K562 (cell line): ENCODE measurements around the gene PROK1. TPM values are rescaled to one million over a fixed set of nuclear protein-coding genes. Genes with fewer than 3 reads are reported as not detected.
A peak's percentile ranks its signal among the peaks of the same experiment; 100 is the strongest.

Experiments used
- BCL6 ChIP-seq: fragments of 250-450 bp; sonication (Bioruptor Pico); IDR thresholded peaks from 2 replicates; pipeline ENCODE4 v1.4.0; 2020
- COPS2 ChIP-seq: fragments of 450-650 bp; conservative IDR thresholded peaks from 2 replicates; pipeline ENCODE4 v1.6.1; 2016; ENCODE audit warnings: mild to moderate bottlenecking, moderate library complexity
- EP400 ChIP-seq: fragments of 450-650 bp; IDR thresholded peaks from 2 replicates; pipeline ENCODE4 v1.6.1; 2017; ENCODE audit warnings: antibody characterized with exemption, mild to moderate bottlenecking, moderate library complexity
- MIER1 ChIP-seq: fragments of 450-650 bp; IDR thresholded peaks from 2 replicates; pipeline ENCODE4 v1.6.1; 2016; ENCODE audit warnings: antibody characterized with exemption, mild to moderate bottlenecking, low read depth
- NCOA6 ChIP-seq: fragments of 450-650 bp; IDR thresholded peaks from 2 replicates; pipeline ENCODE4 v1.6.1; 2017; ENCODE audit warnings: mild to moderate bottlenecking
- NCOR1 ChIP-seq: fragments of 450-650 bp; IDR thresholded peaks from 2 replicates; pipeline ENCODE4 v1.6.1; 2016; ENCODE audit warnings: mild to moderate bottlenecking, moderate library complexity
- NFIX ChIP-seq: fragments of 250-450 bp; sonication (Bioruptor Pico); IDR thresholded peaks from 2 replicates; pipeline ENCODE4 v1.4.0; 2020; ENCODE audit warnings: low read depth, mild to moderate bottlenecking, moderate library complexity
- SAFB ChIP-seq: fragments of 200-400 bp; formaldehyde crosslinking; IDR thresholded peaks from 2 replicates; pipeline ENCODE4 v1.6.1; 2017; ENCODE audit warnings: low read depth, low read length, borderline replicate concordance
- ZNF778 ChIP-seq: fragments of 450-650 bp; formaldehyde crosslinking; IDR thresholded peaks from 2 replicates; pipeline ENCODE4 v1.4.0; 2020; ENCODE audit warnings: mild to moderate bottlenecking, moderate library complexity
- polyA plus RNA-seq, 8 experiments: library from polyadenylated mRNA; depleted of rRNA in 4 of 8; stranded (reverse) in 5 of 8; unstranded in 3 of 8; fragments of >200 nt; fragmentation: Nextera tagmentation in 2 of 8; fragmentation: Illumina TruSeq in 1 of 8; extraction: Ambion mirVana in 2 of 8; extraction: Trizol in 1 of 8; gene quantifications; 2 replicates each; pipeline versions ENCODE4 v1.2.1 to v1.2.3, GENCODE V29; 2011 to 2014; ENCODE audit warnings: inconsistent platforms in 1 of 8, missing spikeins in 1 of 8
- total RNA-seq, 7 experiments: library from RNA; depleted of rRNA in 6 of 7; stranded (reverse); fragments of >200 nt in 6 of 7; fragmentation: Illumina TruSeq in 2 of 7; extraction: Trizol in 2 of 7; gene quantifications; 2 replicates each; pipeline versions ENCODE4 v1.2.1 to v1.2.3, GENCODE V29; 2011 to 2021; ENCODE audit warnings: low replicate concordance in 1 of 7
- TF ChIP-seq, protein P1 (sequence below): fragments of 450-650 bp; IDR thresholded peaks from 2 replicates; pipeline ENCODE4 v1.6.1; 2016; ENCODE audit warnings: low read depth
- TF ChIP-seq, protein P2 (sequence below), 3 experiments: IDR thresholded peaks in 2 of 3; conservative IDR thresholded peaks in 1 of 3; 2 replicates each; pipeline ENCODE4 v1.5.1; 2011 to 2012; ENCODE audit warnings: low read length in 3 of 3, mild to moderate bottlenecking in 3 of 3, control low read depth in 2 of 3, improper control_type of control experiment in 1 of 3, inconsistent platforms in 1 of 3, low read depth in 1 of 3, mixed read lengths in 1 of 3, moderate library complexity in 1 of 3; ENCODE audit not compliant: insufficient read depth in 2 of 3
- TF ChIP-seq, protein P3 (sequence below): fragments of 250-450 bp; sonication (Bioruptor Pico); IDR thresholded peaks from 2 replicates; pipeline ENCODE4 v1.8.0; 2021; ENCODE audit warnings: mild to moderate bottlenecking, moderate library complexity
- TF ChIP-seq, protein P4 (sequence below): sonication (generic); formaldehyde crosslinking; IDR thresholded peaks from 2 replicates; pipeline ENCODE4 v1.8.0; 2022; ENCODE audit warnings: mild to moderate bottlenecking, missing genetic modification reagents, borderline replicate concordance

Gene PROK1
- total and polyA plus RNA-seq, 9 of the 15 experiments (the other 6 are each of a cell fraction or from before 2014, with no cell fraction given) = 0.15 TPM; not detected in 8

DNA sequence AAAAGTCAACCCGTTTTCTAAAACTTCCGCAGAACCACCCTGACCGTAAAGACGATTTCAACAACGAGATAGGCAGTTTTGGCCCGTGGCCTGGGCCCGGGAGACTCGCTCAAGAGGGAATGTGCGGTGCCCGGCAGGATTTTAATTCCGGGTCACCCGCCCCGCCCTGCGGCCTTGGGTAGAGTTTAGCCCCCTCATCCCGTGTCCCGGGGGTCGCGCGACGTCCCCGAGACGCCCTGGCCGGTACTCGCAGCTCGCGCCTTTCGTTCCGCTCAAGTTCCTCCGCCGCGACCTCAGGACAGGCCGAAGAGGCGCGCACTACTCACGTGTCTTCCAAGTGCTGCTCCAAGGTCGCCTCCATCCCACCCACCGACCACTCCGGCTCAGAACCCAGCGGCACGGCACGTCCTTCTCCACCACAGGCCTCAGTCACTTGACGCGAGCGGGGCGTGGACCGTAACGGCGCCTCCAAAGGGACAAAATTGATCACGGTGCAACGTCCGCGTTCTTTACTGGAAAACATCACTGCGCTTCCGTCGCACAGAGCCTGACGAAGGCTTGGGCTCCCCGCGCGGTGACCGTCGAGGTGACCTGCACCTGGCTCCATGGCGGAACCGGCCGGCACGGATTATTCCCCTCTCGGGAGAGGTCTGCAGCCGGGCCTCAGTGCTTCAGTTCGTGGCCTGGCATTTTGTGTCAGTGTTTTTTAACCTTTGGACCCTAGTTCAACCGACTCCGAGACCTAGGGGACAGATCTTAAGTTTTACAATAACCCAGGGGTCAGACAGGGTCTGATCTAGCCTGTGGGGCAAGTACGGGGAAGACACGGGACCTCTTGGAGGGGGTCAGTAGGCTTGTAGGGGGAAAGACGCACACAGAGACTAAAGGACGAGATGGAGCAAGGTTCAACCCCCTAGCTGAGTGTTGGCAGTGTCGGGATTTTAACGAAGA, 43.4 kb upstream of the PROK1 start, which contains the start of gene LAMTOR5 (continued):
- TF ChIP-seq, protein P1, sequence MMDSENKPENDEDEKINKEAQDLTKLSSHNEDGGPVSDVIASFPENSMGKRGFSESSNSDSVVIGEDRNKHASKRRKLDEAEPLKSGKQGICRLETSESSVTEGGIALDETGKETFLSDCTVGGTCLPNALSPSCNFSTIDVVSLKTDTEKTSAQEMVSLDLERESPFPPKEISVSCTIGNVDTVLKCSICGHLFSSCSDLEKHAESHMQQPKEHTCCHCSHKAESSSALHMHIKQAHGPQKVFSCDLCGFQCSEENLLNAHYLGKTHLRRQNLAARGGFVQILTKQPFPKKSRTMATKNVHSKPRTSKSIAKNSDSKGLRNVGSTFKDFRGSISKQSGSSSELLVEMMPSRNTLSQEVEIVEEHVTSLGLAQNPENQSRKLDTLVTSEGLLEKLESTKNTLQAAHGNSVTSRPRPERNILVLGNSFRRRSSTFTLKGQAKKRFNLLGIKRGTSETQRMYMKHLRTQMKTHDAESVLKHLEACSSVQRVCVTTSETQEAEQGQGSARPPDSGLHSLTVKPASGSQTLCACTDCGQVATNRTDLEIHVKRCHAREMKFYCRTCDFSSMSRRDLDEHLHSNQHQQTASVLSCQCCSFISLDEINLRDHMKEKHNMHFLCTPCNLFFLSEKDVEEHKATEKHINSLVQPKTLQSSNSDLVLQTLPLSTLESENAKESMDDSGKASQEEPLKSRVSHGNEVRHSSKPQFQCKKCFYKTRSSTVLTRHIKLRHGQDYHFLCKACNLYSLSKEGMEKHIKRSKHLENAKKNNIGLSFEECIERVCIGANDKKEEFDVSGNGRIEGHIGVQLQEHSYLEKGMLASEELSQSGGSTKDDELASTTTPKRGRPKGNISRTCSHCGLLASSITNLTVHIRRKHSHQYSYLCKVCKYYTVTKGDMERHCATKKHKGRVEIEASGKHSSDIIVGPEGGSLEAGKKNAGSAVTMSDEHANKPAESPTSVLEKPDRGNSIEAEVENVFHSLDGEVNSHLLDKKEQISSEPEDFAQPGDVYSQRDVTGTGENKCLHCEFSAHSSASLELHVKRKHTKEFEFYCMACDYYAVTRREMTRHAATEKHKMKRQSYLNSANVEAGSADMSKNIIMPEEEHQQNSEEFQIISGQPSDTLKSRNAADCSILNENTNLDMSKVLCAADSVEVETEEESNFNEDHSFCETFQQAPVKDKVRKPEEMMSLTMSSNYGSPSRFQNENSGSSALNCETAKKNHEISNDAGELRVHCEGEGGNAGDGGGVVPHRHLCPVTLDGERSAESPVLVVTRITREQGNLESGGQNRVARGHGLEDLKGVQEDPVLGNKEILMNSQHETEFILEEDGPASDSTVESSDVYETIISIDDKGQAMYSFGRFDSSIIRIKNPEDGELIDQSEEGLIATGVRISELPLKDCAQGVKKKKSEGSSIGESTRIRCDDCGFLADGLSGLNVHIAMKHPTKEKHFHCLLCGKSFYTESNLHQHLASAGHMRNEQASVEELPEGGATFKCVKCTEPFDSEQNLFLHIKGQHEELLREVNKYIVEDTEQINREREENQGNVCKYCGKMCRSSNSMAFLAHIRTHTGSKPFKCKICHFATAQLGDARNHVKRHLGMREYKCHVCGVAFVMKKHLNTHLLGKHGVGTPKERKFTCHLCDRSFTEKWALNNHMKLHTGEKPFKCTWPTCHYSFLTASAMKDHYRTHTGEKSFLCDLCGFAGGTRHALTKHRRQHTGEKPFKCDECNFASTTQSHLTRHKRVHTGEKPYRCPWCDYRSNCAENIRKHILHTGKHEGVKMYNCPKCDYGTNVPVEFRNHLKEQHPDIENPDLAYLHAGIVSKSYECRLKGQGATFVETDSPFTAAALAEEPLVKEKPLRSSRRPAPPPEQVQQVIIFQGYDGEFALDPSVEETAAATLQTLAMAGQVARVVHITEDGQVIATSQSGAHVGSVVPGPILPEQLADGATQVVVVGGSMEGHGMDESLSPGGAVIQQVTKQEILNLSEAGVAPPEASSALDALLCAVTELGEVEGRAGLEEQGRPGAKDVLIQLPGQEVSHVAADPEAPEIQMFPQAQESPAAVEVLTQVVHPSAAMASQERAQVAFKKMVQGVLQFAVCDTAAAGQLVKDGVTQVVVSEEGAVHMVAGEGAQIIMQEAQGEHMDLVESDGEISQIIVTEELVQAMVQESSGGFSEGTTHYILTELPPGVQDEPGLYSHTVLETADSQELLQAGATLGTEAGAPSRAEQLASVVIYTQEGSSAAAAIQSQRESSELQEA = peak; percentile 99
- TF ChIP-seq ZNF778 (CRISPR knock-in tag) (no peak), NCOR1 (peak; percentile 55), MIER1 (no peak), COPS2 (no peak), BCL6 (no peak), NCOA6 (peak; percentile 70; the same call in 1 of the 2 replicates), EP400 (peak; percentile 98), NFIX (no peak), SAFB (no peak)
- TF ChIP-seq, protein P2, sequence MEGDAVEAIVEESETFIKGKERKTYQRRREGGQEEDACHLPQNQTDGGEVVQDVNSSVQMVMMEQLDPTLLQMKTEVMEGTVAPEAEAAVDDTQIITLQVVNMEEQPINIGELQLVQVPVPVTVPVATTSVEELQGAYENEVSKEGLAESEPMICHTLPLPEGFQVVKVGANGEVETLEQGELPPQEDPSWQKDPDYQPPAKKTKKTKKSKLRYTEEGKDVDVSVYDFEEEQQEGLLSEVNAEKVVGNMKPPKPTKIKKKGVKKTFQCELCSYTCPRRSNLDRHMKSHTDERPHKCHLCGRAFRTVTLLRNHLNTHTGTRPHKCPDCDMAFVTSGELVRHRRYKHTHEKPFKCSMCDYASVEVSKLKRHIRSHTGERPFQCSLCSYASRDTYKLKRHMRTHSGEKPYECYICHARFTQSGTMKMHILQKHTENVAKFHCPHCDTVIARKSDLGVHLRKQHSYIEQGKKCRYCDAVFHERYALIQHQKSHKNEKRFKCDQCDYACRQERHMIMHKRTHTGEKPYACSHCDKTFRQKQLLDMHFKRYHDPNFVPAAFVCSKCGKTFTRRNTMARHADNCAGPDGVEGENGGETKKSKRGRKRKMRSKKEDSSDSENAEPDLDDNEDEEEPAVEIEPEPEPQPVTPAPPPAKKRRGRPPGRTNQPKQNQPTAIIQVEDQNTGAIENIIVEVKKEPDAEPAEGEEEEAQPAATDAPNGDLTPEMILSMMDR (IDR thresholded peaks at IDR 0.05 in 2 of 3, conservative IDR thresholded peaks at IDR 0.05 in 1 of 3; ENCODE audit: insufficient read depth in 2 of 3, low read depth in 1 of 3, low read length in 3 of 3) = peak in 1 of 3 experiments; percentile 29; a peak in 1 of 6 replicates
- TF ChIP-seq, protein P3, sequence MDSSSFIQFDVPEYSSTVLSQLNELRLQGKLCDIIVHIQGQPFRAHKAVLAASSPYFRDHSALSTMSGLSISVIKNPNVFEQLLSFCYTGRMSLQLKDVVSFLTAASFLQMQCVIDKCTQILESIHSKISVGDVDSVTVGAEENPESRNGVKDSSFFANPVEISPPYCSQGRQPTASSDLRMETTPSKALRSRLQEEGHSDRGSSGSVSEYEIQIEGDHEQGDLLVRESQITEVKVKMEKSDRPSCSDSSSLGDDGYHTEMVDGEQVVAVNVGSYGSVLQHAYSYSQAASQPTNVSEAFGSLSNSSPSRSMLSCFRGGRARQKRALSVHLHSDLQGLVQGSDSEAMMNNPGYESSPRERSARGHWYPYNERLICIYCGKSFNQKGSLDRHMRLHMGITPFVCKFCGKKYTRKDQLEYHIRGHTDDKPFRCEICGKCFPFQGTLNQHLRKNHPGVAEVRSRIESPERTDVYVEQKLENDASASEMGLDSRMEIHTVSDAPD (CRISPR knock-in tag) = no peak
- TF ChIP-seq, protein P4, sequence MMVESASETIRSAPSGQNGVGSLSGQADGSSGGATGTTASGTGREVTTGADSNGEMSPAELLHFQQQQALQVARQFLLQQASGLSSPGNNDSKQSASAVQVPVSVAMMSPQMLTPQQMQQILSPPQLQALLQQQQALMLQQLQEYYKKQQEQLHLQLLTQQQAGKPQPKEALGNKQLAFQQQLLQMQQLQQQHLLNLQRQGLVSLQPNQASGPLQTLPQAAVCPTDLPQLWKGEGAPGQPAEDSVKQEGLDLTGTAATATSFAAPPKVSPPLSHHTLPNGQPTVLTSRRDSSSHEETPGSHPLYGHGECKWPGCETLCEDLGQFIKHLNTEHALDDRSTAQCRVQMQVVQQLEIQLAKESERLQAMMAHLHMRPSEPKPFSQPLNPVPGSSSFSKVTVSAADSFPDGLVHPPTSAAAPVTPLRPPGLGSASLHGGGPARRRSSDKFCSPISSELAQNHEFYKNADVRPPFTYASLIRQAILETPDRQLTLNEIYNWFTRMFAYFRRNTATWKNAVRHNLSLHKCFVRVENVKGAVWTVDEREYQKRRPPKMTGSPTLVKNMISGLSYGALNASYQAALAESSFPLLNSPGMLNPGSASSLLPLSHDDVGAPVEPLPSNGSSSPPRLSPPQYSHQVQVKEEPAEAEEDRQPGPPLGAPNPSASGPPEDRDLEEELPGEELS (CRISPR knock-in tag) = peak; percentile 82; the same call in 1 of the 2 replicates
